HG02973 (cell line): ENCODE data around the gene GRAP2.
A peak's percentile ranks its signal among the peaks of the same experiment; 100 is the strongest.
"Not testable (repeated sequence)": the region's sequence is repeated elsewhere in the genome, so short reads cannot be mapped to it uniquely, and the experiment has no call there.

ENCODE experiments used
- ATAC-seq: cut with Tn5 transposase; IDR thresholded peaks from one replicate; pipeline ENCODE4 v1.9.1; 2021; ENCODE audit warnings: moderate library complexity; ENCODE audit not compliant: unreplicated experiment

The GRAP2 gene

GRCh38 chr22:39896313-39896996 lies 4.4 kb upstream of the GRAP2 start:
- no peak for ATAC-seq

- ATAC-seq, result no peak
Observed at GRCh38 chr22:39897841-39898240, 3.0 kb upstream of the GRAP2 start.

GRCh38 chr22:39898997-39899396 lies 1.9 kb upstream of the GRAP2 start:
- peak; percentile 40 for ATAC-seq

GRCh38 chr22:39901565-39902146 lies 772 bp downstream of the GRAP2 start:
- no peak for ATAC-seq

- not testable (repeated sequence) for ATAC-seq
Observed at GRCh38 chr22:39904024-39904423, 3.1 kb downstream of the GRAP2 start.

- no peak for ATAC-seq
Observed at GRCh38 chr22:39904862-39905261, 4.0 kb downstream of the GRAP2 start.

GRCh38 chr22:39905687-39906086 lies 4.8 kb downstream of the GRAP2 start:
- ATAC-seq, result no peak

- no peak for ATAC-seq
Observed at GRCh38 chr22:39906207-39906606, 5.3 kb downstream of the GRAP2 start.

- no peak for ATAC-seq
Observed at GRCh38 chr22:39907047-39907446, 6.2 kb downstream of the GRAP2 start.

- no peak for ATAC-seq
Observed at GRCh38 chr22:39907605-39908097, 6.8 kb downstream of the GRAP2 start.

GRCh38 chr22:39908136-39908535 lies 7.3 kb downstream of the GRAP2 start:
- no peak for ATAC-seq

- ATAC-seq, result no peak
Observed at GRCh38 chr22:39908737-39909136, 7.9 kb downstream of the GRAP2 start.

GRCh38 chr22:39910876-39911613 lies 10.2 kb downstream of the GRAP2 start:
- no peak for ATAC-seq

GRCh38 chr22:39913321-39913720 lies 12.4 kb downstream of the GRAP2 start:
- ATAC-seq, result no peak

- no peak for ATAC-seq
Observed at GRCh38 chr22:39913886-39914285, 13.0 kb downstream of the GRAP2 start.

GRCh38 chr22:39914584-39914983 lies 13.7 kb downstream of the GRAP2 start:
- no peak for ATAC-seq

GRCh38 chr22:39915295-39915726 lies 14.4 kb downstream of the GRAP2 start:
- ATAC-seq, result no peak

GRCh38 chr22:39916496-39916895 lies 15.6 kb downstream of the GRAP2 start:
- ATAC-seq, result no peak

GRCh38 chr22:39917197-39917643 lies 16.3 kb downstream of the GRAP2 start:
- ATAC-seq, result no peak

GRCh38 chr22:39917776-39918495 lies 17.1 kb downstream of the GRAP2 start:
- ATAC-seq, result no peak

- no peak for ATAC-seq
Observed at GRCh38 chr22:39920134-39920743, 19.4 kb downstream of the GRAP2 start.
